WTC11 (cell line): ENCODE measurements around the gene METTL3. TPM values are rescaled to one million over a fixed set of nuclear protein-coding genes. Genes with fewer than 3 reads are reported as not detected.

Experiments
- ATAC-seq: fragments of 200-7000 bp; cut with Tn5 transposase; 2 replicates; pipeline ENCODE4 v1.10.0; 2021; ENCODE audit warnings: mild to moderate bottlenecking, moderate library complexity
- CTCF ChIA-PET: fragments of 300-600 bp; sonication (Branson Sonifier 250); formaldehyde crosslinking; loops from one replicate; lab custom pipeline; 2021; ENCODE audit warnings: antibody characterized with exemption; lab: Charles Lee
- POLR2A ChIA-PET: fragments of 350-600 bp; sonication (Branson Sonifier 250); formaldehyde crosslinking; loops from one replicate; lab custom pipeline; 2021; ENCODE audit warnings: antibody characterized with exemption; lab: Charles Lee
- DNase-seq: peaks from one replicate; pipeline ENCODE4 v3.0.0; 2021; ENCODE audit warnings: low spot score
- H3K27ac Mint-ChIP-seq: 2 replicates; pipeline ENCODE4 v1.8.0; 2021; ENCODE audit warnings: mixed read lengths
- H3K27me3 Mint-ChIP-seq: 2 replicates; pipeline ENCODE4 v1.8.0; 2021; ENCODE audit warnings: low read depth, mild to moderate bottlenecking, moderate library complexity, mixed read lengths
- H3K36me3 Mint-ChIP-seq: 2 replicates; pipeline ENCODE4 v1.8.0; 2021; ENCODE audit warnings: mixed read lengths
- H3K4me1 Mint-ChIP-seq: 2 replicates; pipeline ENCODE4 v1.8.0; 2022; ENCODE audit warnings: mixed read lengths
- H3K4me3 Mint-ChIP-seq: 2 replicates; pipeline ENCODE4 v1.8.0; 2021; ENCODE audit warnings: mild to moderate bottlenecking, moderate library complexity, mixed read lengths
- H3K9me3 Mint-ChIP-seq: 2 replicates; pipeline ENCODE4 v1.8.0; 2021; ENCODE audit warnings: mixed read lengths
- CBFB ChIP-seq: sonication (generic); formaldehyde crosslinking; IDR thresholded peaks from 2 replicates; pipeline ENCODE4 v1.8.1; 2022; ENCODE audit warnings: mild to moderate bottlenecking, low read depth, missing genetic modification reagents
- CREB1 ChIP-seq: sonication (generic); formaldehyde crosslinking; IDR thresholded peaks from 2 replicates; pipeline ENCODE4 v1.8.0; 2023; ENCODE audit warnings: mild to moderate bottlenecking, missing genetic modification reagents
- EMX1 ChIP-seq: fragments of 250-450 bp; sonication (Bioruptor Pico); IDR thresholded peaks from 2 replicates; pipeline ENCODE4 v1.8.0; 2021; ENCODE audit warnings: mild to moderate bottlenecking
- ESRRA ChIP-seq: sonication (generic); formaldehyde crosslinking; IDR thresholded peaks from 2 replicates; pipeline ENCODE4 v1.8.1; 2022; ENCODE audit warnings: mild to moderate bottlenecking, missing genetic modification reagents, borderline replicate concordance
- FOXK1 ChIP-seq: sonication (generic); formaldehyde crosslinking; IDR thresholded peaks from 2 replicates; pipeline ENCODE4 v1.8.0; 2022; ENCODE audit warnings: mild to moderate bottlenecking, moderate library complexity, missing genetic modification reagents
- GABPB1 ChIP-seq: sonication (generic); formaldehyde crosslinking; IDR thresholded peaks from 2 replicates; pipeline ENCODE4 v1.8.1; 2023; ENCODE audit warnings: mild to moderate bottlenecking, missing genetic modification reagents
- NR2C2 ChIP-seq: sonication (generic); formaldehyde crosslinking; IDR thresholded peaks from 2 replicates; pipeline ENCODE4 v1.8.0; 2022; ENCODE audit warnings: mild to moderate bottlenecking, missing genetic modification reagents
- NR3C1 ChIP-seq: sonication (generic); formaldehyde crosslinking; conservative IDR thresholded peaks from 2 replicates; pipeline ENCODE4 v1.8.1; 2023; ENCODE audit warnings: low read depth, mild to moderate bottlenecking, missing genetic modification reagents
- SMAD4 ChIP-seq: sonication (generic); formaldehyde crosslinking; IDR thresholded peaks from 2 replicates; pipeline ENCODE4 v1.8.0; 2022; ENCODE audit warnings: mild to moderate bottlenecking, missing genetic modification reagents
- SP1 ChIP-seq: sonication (generic); formaldehyde crosslinking; conservative IDR thresholded peaks from 2 replicates; pipeline ENCODE4 v1.8.1; 2022; ENCODE audit warnings: missing genetic modification reagents
- ZNF232 ChIP-seq: sonication (generic); formaldehyde crosslinking; IDR thresholded peaks from 2 replicates; pipeline ENCODE4 v1.8.0; 2022; ENCODE audit warnings: mild to moderate bottlenecking, missing genetic modification reagents
- total RNA-seq: library from RNA; stranded (reverse); gene quantifications from 3 replicates; pipeline ENCODE4 v1.2.3, GENCODE V29; 2021
- TF ChIP-seq, protein P1 (sequence below): sonication (generic); formaldehyde crosslinking; IDR thresholded peaks from 2 replicates; pipeline ENCODE4 v1.8.1; 2023; ENCODE audit warnings: mild to moderate bottlenecking, missing genetic modification reagents
- TF ChIP-seq, protein P2 (sequence below): sonication (generic); formaldehyde crosslinking; IDR thresholded peaks from 2 replicates; pipeline ENCODE4 v1.8.0; 2023; ENCODE audit warnings: missing genetic modification reagents, mild to moderate bottlenecking, borderline replicate concordance
- TF ChIP-seq, protein P3 (sequence below): sonication (generic); formaldehyde crosslinking; IDR thresholded peaks from 2 replicates; pipeline ENCODE4 v1.8.0; 2022; ENCODE audit warnings: mild to moderate bottlenecking, missing genetic modification reagents
- TF ChIP-seq, protein P4 (sequence below): sonication (generic); formaldehyde crosslinking; IDR thresholded peaks from 2 replicates; pipeline ENCODE4 v1.8.0; 2023; ENCODE audit warnings: mild to moderate bottlenecking, missing genetic modification reagents
- TF ChIP-seq, protein P5 (sequence below): sonication (generic); formaldehyde crosslinking; IDR thresholded peaks from 2 replicates; pipeline ENCODE4 v1.8.1; 2023; ENCODE audit warnings: mild to moderate bottlenecking, missing genetic modification reagents, moderate library complexity
- TF ChIP-seq, protein P6 (sequence below): sonication (generic); formaldehyde crosslinking; IDR thresholded peaks from 2 replicates; pipeline ENCODE4 v1.8.1; 2023; ENCODE audit warnings: mild to moderate bottlenecking, missing genetic modification reagents
- TF ChIP-seq, protein P7 (sequence below): sonication (generic); formaldehyde crosslinking; conservative IDR thresholded peaks from 2 replicates; pipeline ENCODE4 v1.8.1; 2023; ENCODE audit warnings: mild to moderate bottlenecking, low read depth, missing genetic modification reagents, moderate library complexity
- TF ChIP-seq, protein P8 (sequence below): sonication (generic); formaldehyde crosslinking; IDR thresholded peaks from 2 replicates; pipeline ENCODE4 v1.8.1; 2023; ENCODE audit warnings: mild to moderate bottlenecking, missing genetic modification reagents, moderate library complexity

The METTL3 gene
- total RNA-seq, 1 experiment from 2014 or later, result 93.2 TPM

DNA sequence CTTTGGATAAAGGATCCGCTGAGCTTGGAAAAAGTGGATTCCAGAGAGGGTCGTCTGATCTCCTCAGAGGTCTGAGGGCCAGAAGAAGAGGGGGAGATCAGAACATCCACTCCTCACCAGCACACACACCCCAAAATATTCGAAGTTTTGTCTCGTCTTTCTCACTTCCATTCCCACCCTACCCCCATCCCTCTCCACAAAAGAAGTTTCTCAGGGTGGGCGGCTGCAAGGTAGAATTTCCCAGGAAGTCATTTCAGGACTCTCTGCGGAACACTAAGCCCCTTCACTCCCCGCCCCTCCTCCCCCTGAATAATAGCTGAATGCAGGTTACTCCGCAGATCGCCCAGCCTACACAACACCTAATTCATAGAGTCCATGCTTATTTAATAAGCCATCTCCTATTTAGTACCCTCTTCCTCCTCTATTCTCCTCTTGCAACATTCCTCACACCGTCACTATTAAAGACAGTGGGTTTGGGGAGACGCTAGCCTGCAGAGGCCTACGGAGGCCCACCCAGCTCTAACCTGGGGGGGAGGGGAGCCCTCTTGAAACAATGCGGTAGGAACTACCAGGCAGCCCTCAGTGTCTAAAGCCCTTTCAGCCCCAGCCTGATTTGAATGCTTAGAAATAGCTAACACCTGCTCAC, 15.7 kb upstream of the METTL3 start:
- DNase-seq, result peak; percentile 82
- Mint-ChIP-seq H3K36me3 (peaks cover 44% of the 10 kb centered on the region), H3K27me3 (no peaks in the 10 kb centered on the region), H3K4me3 (peak overlapping the region; percentile 97), H3K4me1 (peaks cover 79% of the 10 kb centered on the region), H3K9me3 (no peaks in the 10 kb centered on the region), H3K27ac (peak overlapping the region; percentile 99)
- CTCF ChIA-PET, result interaction anchor here (0.7 to 4.5 kb wide), 18 partner anchors 8 to 242 kb away, joined by 3 to 60 read pairs (median 6); partner anchors contain the start of genes CHD8, METTL3 and RAB2B
- POLR2A ChIA-PET, result interaction anchor here (0.6 to 4.5 kb wide), 24 partner anchors 9 to 1336 kb away, joined by 3 to 76 read pairs (median 5); partner anchors contain the start of genes CHD8, METTL3, PARP2 and RAB2B
- peak; percentile 62 for ATAC-seq
- TF ChIP-seq, protein P1, sequence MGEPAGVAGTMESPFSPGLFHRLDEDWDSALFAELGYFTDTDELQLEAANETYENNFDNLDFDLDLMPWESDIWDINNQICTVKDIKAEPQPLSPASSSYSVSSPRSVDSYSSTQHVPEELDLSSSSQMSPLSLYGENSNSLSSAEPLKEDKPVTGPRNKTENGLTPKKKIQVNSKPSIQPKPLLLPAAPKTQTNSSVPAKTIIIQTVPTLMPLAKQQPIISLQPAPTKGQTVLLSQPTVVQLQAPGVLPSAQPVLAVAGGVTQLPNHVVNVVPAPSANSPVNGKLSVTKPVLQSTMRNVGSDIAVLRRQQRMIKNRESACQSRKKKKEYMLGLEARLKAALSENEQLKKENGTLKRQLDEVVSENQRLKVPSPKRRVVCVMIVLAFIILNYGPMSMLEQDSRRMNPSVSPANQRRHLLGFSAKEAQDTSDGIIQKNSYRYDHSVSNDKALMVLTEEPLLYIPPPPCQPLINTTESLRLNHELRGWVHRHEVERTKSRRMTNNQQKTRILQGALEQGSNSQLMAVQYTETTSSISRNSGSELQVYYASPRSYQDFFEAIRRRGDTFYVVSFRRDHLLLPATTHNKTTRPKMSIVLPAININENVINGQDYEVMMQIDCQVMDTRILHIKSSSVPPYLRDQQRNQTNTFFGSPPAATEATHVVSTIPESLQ (CRISPR knock-in tag), result no peak
- TF ChIP-seq EMX1 (CRISPR knock-in tag) (0 out of 2 replicates have a peak, but pooled peaks have one; percentile 16), ESRRA (CRISPR knock-in tag) (no peak), SMAD4 (CRISPR knock-in tag) (no peak), NR3C1 (no peak), GABPB1 (CRISPR knock-in tag) (no peak), CBFB (CRISPR knock-in tag) (no peak), SP1 (CRISPR knock-in tag) (0 out of 2 replicates have a peak, but pooled peaks have one; percentile 20), ZNF232 (CRISPR knock-in tag) (no peak), CREB1 (CRISPR knock-in tag) (no peak), FOXK1 (CRISPR knock-in tag) (peak; percentile 50; the same call in 1 of the 2 replicates), NR2C2 (CRISPR knock-in tag) (no peak)
- TF ChIP-seq, protein P2, sequence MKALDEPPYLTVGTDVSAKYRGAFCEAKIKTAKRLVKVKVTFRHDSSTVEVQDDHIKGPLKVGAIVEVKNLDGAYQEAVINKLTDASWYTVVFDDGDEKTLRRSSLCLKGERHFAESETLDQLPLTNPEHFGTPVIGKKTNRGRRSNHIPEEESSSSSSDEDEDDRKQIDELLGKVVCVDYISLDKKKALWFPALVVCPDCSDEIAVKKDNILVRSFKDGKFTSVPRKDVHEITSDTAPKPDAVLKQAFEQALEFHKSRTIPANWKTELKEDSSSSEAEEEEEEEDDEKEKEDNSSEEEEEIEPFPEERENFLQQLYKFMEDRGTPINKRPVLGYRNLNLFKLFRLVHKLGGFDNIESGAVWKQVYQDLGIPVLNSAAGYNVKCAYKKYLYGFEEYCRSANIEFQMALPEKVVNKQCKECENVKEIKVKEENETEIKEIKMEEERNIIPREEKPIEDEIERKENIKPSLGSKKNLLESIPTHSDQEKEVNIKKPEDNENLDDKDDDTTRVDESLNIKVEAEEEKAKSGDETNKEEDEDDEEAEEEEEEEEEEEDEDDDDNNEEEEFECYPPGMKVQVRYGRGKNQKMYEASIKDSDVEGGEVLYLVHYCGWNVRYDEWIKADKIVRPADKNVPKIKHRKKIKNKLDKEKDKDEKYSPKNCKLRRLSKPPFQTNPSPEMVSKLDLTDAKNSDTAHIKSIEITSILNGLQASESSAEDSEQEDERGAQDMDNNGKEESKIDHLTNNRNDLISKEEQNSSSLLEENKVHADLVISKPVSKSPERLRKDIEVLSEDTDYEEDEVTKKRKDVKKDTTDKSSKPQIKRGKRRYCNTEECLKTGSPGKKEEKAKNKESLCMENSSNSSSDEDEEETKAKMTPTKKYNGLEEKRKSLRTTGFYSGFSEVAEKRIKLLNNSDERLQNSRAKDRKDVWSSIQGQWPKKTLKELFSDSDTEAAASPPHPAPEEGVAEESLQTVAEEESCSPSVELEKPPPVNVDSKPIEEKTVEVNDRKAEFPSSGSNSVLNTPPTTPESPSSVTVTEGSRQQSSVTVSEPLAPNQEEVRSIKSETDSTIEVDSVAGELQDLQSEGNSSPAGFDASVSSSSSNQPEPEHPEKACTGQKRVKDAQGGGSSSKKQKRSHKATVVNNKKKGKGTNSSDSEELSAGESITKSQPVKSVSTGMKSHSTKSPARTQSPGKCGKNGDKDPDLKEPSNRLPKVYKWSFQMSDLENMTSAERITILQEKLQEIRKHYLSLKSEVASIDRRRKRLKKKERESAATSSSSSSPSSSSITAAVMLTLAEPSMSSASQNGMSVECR (CRISPR knock-in tag), result peak; percentile 17; the same call in 1 of the 2 replicates
- TF ChIP-seq, protein P3, sequence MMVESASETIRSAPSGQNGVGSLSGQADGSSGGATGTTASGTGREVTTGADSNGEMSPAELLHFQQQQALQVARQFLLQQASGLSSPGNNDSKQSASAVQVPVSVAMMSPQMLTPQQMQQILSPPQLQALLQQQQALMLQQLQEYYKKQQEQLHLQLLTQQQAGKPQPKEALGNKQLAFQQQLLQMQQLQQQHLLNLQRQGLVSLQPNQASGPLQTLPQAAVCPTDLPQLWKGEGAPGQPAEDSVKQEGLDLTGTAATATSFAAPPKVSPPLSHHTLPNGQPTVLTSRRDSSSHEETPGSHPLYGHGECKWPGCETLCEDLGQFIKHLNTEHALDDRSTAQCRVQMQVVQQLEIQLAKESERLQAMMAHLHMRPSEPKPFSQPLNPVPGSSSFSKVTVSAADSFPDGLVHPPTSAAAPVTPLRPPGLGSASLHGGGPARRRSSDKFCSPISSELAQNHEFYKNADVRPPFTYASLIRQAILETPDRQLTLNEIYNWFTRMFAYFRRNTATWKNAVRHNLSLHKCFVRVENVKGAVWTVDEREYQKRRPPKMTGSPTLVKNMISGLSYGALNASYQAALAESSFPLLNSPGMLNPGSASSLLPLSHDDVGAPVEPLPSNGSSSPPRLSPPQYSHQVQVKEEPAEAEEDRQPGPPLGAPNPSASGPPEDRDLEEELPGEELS (CRISPR knock-in tag), result peak; percentile 31; the same call in 1 of the 2 replicates
- TF ChIP-seq, protein P4, sequence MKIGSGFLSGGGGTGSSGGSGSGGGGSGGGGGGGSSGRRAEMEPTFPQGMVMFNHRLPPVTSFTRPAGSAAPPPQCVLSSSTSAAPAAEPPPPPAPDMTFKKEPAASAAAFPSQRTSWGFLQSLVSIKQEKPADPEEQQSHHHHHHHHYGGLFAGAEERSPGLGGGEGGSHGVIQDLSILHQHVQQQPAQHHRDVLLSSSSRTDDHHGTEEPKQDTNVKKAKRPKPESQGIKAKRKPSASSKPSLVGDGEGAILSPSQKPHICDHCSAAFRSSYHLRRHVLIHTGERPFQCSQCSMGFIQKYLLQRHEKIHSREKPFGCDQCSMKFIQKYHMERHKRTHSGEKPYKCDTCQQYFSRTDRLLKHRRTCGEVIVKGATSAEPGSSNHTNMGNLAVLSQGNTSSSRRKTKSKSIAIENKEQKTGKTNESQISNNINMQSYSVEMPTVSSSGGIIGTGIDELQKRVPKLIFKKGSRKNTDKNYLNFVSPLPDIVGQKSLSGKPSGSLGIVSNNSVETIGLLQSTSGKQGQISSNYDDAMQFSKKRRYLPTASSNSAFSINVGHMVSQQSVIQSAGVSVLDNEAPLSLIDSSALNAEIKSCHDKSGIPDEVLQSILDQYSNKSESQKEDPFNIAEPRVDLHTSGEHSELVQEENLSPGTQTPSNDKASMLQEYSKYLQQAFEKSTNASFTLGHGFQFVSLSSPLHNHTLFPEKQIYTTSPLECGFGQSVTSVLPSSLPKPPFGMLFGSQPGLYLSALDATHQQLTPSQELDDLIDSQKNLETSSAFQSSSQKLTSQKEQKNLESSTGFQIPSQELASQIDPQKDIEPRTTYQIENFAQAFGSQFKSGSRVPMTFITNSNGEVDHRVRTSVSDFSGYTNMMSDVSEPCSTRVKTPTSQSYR (CRISPR knock-in tag), result peak; percentile 65; the same call in 1 of the 2 replicates
- TF ChIP-seq, protein P5, sequence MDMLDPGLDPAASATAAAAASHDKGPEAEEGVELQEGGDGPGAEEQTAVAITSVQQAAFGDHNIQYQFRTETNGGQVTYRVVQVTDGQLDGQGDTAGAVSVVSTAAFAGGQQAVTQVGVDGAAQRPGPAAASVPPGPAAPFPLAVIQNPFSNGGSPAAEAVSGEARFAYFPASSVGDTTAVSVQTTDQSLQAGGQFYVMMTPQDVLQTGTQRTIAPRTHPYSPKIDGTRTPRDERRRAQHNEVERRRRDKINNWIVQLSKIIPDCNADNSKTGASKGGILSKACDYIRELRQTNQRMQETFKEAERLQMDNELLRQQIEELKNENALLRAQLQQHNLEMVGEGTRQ (CRISPR knock-in tag), result no peak
- TF ChIP-seq, protein P6, sequence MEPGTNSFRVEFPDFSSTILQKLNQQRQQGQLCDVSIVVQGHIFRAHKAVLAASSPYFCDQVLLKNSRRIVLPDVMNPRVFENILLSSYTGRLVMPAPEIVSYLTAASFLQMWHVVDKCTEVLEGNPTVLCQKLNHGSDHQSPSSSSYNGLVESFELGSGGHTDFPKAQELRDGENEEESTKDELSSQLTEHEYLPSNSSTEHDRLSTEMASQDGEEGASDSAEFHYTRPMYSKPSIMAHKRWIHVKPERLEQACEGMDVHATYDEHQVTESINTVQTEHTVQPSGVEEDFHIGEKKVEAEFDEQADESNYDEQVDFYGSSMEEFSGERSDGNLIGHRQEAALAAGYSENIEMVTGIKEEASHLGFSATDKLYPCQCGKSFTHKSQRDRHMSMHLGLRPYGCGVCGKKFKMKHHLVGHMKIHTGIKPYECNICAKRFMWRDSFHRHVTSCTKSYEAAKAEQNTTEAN (CRISPR knock-in tag), result no peak
- TF ChIP-seq, protein P7, sequence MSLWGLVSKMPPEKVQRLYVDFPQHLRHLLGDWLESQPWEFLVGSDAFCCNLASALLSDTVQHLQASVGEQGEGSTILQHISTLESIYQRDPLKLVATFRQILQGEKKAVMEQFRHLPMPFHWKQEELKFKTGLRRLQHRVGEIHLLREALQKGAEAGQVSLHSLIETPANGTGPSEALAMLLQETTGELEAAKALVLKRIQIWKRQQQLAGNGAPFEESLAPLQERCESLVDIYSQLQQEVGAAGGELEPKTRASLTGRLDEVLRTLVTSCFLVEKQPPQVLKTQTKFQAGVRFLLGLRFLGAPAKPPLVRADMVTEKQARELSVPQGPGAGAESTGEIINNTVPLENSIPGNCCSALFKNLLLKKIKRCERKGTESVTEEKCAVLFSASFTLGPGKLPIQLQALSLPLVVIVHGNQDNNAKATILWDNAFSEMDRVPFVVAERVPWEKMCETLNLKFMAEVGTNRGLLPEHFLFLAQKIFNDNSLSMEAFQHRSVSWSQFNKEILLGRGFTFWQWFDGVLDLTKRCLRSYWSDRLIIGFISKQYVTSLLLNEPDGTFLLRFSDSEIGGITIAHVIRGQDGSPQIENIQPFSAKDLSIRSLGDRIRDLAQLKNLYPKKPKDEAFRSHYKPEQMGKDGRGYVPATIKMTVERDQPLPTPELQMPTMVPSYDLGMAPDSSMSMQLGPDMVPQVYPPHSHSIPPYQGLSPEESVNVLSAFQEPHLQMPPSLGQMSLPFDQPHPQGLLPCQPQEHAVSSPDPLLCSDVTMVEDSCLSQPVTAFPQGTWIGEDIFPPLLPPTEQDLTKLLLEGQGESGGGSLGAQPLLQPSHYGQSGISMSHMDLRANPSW (CRISPR knock-in tag), result no peak
- TF ChIP-seq, protein P8, sequence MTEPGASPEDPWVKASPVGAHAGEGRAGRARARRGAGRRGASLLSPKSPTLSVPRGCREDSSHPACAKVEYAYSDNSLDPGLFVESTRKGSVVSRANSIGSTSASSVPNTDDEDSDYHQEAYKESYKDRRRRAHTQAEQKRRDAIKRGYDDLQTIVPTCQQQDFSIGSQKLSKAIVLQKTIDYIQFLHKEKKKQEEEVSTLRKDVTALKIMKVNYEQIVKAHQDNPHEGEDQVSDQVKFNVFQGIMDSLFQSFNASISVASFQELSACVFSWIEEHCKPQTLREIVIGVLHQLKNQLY (CRISPR knock-in tag), result no peak
